ENCODE results near the gene INHBA.
A peak's percentile ranks its signal among the peaks of the same experiment; 100 is the strongest.

The INHBA gene

DNA sequence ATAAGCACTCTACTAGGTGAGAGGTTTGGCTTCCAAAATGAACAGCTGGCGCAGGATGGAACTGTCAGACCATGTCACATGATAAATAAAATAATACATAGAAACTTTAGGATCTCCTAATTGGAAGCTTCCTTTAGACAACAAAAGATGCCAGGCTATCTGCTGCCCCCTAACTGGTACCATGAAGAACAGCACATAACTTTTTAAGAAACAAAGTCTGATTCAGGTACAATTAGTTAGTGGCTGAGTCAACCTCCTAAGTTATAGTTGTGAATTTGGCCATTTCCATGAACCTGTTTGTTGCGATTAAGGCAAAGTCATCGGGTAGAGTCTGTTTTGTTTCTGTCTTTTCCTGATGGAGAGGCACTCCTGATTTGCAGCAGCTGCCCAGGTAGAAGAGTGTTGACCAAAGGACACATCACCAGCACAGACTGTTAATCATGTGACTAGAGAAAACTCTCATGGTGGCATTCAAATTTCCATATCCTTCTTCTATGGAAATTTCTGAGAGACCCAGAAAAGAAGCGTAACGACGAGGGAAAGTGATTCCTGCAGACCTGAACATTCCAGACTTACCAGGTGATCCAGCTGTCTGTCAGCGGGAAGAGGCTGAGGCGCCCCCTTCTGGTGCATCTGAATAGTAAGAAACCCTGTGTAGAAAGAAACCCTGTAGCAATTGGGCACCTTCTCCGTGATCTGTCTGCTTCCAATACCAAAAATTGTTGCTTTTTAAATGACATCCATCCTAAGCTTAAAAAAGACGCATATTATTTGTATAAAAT is 8.6 kb upstream of the INHBA start:
- no peak overlapping the region for H3K4me3 ChIP-seq (ENCODE audit: low read depth, low read length)

DNA sequence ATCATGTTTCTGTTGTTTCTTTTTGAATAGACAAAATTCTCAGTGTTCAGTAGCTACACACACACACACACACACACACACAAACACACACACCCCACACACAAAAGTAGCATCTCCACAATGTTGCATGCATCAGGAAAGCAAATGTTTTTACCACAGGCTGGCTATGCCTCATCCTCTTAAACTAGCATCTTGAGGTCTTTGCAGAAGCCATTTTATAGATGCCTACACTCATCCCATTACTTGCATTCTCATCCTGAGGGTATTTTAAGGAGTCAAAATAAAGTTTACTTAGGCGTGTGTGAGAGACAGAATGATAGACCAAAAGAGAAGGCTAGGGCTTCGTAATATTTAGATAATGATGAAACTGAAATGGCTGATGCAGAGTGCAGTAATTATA is 7.9 kb upstream of the INHBA start:
- H3K4me3 ChIP-seq (ENCODE audit: low read depth, low read length): no peak overlapping the region

DNA sequence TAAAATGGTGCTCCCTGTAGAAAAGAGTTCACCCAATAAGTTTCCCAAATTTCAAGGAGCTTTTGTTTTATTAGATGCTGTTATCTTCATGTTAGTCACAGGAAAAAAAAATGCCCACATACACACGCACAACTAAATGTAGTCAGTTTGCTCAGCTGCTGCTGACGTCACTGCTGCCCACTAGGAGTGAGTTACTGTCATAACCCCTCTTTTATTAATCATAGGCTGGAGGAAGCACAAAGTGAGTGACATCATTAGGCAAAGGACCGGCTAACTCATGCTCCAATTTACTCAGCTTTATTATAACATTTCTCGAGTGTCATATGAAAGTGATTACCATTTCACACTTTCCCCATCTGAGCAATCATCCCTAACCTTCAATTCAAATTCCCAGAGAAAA is 6.7 kb upstream of the INHBA start:
- no peak overlapping the region for H3K4me3 ChIP-seq (ENCODE audit: low read depth, low read length)

DNA sequence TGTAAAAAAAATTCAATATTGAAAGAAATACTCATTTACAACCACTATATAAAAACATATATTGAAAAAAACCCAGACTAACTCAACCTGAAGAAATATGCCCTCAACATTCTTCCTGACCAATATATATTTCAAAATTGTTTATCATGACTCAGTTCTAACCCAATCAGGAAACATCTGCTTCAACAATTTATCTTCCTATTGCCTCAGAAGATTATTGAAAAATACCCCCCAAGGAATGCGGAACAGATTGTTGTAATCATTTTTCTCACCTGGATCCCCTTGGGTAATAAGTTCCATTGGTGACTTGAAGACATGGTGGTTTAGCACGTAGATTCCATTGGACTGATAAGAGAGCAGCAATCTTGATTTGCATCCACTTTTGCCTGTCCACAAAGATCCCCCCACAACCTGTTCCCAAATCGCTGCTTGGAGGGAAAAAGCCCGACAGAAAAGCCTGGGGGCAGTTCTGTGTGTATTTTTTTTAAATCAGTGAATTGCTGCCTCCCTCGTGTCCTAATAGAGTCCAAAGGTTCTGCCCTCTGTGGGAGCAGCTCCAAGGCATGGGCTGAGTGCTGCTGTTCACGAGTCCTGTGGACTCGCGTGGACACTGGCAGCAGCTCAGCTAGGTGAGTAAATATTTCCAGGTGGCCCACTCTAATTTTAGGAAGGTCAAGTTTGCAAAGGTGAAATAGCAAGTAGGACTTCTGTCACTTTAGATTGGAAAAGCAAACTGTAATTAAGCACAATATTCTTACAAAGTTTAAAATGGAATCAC is 5.9 kb upstream of the INHBA start:
- no peak overlapping the region for H3K4me3 ChIP-seq (ENCODE audit: low read depth, low read length)

DNA sequence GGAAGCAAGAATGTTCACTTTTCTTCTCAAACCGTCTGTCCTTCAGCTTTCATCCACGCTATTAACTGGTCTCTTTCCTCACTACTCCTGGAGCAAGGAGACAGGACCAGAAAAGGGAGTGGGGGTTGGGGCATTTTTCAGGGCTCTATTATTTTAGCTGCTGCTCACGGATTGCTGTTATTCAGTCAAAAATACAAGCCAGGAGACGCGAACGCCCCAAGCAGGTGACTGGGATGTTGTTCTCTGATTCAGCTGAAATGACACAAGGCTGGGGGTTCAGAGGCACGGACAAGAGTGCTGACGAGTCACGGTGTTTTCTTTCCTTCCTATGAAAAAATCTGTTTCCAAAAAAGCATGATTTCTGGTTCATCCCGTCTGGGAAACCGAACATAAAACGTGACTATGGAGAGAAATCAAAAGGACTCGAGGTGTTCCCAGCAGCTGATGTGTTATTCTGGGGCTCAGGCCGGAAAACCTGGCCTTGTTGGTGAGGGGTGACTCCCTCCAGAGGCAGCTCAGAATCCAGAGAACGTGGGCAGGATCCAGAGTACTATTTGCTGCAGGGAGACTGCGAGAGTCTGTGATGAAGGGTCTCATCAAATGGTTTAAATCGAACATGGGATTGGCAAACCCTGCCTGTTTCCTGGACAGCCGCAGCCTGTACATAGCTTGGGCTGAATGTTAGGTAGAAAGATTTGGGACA is 3.5 kb upstream of the INHBA start:
- no peak overlapping the region for H3K4me3 ChIP-seq (ENCODE audit: low read depth, low read length)

DNA sequence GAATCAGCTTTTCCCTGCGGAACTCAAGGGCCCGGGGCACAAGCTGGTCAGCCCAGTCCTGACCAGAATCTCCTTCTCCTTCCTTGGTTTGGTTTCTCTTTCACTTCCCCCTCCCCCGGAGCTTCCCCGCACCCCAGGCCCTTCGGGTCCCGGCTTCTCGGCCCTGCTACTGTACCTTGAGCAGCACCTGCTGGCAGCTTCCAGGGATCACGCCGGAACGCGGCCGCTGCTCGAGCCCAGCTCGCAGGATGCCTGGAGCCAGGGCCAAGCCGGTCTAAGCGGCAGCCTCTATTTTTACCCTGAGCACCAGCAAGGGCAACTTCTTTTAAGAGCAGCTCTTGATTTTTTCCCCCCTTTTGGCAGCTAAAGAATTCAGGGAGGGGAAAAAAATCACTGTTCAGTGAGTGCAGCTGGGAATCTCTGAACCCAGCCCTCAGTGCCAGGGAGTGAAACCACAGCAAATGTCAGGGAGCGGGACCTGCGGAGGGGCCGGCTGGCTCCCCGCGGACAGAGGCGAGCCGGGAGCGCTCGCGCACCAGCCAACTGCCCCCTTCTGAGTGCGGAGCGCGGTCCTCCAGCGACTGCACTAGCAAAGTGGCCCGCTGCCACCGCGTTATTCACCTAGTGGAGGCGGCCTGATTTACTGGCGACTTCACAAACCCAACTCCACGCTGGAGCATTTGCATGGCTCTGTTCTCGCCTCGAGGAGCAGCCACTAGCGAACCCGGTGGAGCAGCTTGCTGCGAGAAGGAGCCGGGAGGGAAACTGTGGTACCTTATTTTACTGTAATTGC is 2.4 kb upstream of the INHBA start:
- peak overlapping the region; percentile 22 for H3K4me3 ChIP-seq (ENCODE audit: low read depth, low read length)

DNA sequence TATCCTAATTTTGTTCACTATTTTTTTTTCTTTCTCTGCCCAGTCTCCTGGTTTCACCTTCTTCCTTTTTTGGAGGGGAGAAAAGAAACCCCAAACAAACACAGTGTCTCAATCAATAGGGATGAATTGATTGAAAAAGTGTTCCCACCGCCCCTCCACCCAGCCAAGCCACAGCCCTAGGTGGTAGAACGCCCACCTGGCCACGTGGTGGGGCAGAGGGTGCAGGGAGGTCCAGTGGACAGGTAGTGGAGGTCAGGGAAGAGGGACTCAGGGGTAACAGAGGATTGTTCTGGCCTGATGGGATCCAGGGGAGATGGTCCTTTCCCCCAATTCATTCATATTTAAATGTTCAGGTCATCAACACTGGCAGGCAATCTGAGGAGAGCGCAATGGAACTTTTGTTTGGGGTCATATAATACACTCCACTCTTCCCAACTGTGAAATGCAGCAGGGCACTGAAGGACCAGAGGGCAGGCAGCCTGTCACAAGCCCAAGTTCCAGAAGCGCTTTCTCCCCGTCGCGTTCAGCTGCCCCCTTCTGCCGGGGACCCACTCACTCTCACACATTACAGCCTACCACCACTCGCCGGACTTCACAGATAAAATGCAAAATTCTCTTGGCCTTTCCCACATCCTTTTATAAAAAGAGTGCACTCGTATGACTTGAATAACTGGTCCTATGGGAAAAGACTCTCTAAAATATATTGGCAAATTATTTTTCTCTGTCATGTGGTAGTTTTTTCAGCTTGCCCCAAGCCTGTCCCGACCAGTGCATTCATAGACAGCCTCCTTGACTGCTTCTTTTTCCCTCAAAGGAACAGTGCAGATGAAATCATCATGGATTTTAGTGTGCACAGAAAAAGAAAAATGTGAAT is 1.6 kb downstream of the INHBA start:
- H3K4me3 ChIP-seq (ENCODE audit: low read depth, low read length): peak overlapping the region; percentile 21

DNA sequence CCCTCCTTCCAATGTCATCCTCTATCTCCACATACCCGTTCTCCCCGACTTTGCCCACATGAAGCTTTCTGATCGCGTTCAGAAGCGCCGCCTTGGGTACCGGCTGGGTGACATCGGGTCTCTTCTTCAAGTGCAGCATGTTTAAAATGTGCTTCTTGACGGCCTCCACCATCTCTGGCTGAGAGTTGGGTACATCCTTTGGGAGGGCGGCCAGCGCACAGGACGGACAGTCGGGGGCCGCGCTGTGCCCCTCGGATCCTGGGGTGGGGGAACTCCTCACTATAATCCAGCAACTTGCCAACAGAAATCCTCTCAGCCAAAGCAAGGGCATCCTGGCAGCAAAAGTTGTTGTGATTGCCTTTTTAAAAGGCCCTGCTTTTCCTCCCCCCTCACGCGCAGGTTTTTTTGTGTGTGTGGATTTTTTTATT is 2.8 kb downstream of the INHBA start:
- peak overlapping the region; percentile 62 for H3K4me3 ChIP-seq (ENCODE audit: low read depth, low read length)

DNA sequence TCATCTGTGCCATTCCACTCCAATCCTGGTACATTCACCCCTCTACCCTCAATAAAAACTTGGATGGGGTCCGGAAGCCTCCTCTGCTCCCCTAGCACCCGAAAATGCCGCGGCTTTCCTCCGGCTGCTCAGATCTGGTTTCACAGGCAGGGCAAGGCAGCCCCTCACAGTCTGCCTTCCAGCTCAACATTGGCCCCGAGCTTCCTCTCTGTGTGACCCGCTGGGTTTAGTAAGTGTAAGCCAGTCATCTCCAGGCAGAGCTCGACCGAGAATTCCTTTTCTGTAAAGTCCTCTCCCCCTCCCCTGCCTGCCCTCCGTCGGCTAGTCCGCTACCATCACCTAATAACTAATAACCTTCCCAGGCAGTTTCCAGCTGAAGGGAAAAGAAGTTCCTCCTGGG is 3.4 kb downstream of the INHBA start:
- H3K4me3 ChIP-seq (ENCODE audit: low read depth, low read length): peak overlapping the region; percentile 62

DNA sequence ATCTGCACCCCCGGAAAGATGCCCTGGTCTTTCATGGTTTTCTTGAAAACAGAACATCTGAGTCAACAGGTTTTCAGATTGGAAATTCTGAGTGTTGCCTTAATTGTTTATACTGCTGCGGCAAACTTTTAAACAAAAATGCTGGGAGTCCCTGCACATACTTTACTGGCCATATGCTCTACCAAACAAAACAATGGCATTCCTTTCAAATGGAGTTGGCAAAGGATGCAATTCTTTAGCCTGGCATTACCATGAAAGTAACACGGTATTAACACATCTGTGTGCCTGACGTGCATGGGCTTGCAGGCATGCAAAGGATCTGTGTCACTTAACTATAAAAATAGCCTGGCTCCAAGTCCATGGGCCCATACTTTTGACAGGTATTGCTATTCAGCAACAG is 4.2 kb downstream of the INHBA start:
- peak overlapping the region; percentile 62 for H3K4me3 ChIP-seq (ENCODE audit: low read depth, low read length)

DNA sequence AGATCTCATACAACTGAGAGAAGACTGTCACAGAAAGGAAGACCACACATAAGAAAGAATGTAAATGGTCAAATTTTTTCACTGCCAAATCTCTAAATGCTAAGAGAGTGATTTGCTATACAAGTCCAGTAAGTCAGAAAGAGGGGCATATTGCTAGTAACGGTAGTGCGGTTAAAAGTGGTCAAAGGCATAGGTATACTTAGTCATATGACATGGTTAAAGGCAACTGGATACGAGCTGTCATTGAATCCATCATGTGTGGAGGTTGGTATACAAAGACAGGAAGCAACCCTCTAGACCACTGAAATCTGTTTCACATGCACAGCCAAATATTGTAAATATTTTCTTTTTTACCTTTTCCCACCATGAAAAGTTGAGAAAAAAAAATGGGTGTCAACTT is 4.8 kb downstream of the INHBA start:
- peak overlapping the region; percentile 62 for H3K4me3 ChIP-seq (ENCODE audit: low read depth, low read length)

DNA sequence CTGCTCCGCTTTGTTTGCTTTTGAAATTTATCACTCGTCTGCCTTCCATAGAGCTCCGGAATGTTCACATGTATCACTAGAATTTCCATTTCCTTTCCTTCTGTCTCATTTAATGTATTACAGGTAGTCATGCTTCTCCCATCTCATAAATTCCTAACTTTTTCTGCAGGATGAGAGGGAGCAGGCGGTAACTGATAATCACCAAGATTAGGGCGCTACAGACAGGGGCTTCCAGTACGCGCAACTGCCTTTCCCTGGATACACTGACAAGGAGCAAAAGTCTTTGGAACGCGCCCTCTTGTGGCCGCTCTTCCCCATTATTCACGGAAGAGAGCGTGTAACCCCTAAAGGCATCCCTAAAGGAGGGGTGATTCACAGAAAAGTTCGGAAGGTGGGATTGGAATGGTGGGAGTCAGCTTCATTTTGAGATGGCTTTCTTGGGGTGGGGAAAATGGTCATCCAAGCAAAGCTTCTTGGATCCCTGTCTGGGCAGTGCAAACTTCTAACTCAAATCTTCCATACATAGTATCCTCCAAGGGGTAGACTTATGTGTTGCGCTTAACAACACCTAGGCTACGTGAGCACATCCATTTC is 6.5 kb downstream of the INHBA start:
- H3K4me3 ChIP-seq (ENCODE audit: low read depth, low read length): peak overlapping the region; percentile 6

DNA sequence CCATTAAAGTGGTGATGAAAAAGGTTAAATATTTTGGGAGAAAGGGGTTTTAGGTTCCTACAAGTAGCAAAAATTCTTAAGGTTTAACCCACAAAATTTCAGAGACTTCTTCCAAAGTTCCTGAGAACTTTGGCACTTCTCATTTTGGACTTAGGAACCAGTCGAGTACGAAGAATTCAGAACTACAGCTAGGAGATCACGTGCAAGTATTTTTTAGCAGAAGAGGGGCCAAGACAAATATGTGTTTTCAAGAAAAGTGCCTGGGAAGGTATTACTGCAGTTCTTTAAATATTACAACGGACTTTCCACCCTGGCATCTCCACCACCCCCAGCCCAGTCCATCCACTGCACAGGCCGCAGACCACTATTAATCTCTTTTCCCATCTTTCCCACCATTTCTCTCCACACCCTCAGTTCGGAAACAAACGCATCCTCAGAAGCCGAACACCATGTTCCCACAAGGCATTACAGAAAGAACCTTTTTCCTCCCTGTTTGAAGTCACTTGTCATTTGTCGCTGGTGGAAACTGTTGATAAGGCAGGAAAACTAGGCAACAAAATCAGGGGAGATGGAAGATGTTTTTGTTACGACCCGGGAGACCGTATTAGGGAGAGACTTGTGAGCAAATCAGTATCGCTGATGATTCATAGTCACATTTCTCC is 7.1 kb downstream of the INHBA start:
- peak overlapping the region; percentile 6 for H3K4me3 ChIP-seq (ENCODE audit: low read depth, low read length)

DNA sequence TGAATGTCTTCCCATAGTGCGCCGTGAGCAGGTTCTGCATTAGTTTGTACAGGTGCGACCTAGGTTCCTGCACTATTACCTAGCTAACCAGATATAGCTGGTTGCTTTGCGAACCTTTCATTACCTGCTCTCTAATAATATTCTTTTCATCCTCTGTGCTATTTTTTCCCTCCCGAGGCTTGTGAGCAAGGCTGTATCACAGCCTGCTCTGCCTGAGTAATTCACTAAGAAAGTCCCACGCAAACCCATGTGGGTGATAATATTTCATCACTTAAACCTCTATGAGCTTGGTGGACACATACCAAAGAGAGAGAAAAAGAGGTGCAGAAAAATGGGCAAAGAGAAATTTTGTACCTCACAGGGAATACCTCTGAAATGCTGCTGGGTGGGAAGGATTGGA is 8.4 kb downstream of the INHBA start:
- no peak overlapping the region for H3K4me3 ChIP-seq (ENCODE audit: low read depth, low read length)

DNA sequence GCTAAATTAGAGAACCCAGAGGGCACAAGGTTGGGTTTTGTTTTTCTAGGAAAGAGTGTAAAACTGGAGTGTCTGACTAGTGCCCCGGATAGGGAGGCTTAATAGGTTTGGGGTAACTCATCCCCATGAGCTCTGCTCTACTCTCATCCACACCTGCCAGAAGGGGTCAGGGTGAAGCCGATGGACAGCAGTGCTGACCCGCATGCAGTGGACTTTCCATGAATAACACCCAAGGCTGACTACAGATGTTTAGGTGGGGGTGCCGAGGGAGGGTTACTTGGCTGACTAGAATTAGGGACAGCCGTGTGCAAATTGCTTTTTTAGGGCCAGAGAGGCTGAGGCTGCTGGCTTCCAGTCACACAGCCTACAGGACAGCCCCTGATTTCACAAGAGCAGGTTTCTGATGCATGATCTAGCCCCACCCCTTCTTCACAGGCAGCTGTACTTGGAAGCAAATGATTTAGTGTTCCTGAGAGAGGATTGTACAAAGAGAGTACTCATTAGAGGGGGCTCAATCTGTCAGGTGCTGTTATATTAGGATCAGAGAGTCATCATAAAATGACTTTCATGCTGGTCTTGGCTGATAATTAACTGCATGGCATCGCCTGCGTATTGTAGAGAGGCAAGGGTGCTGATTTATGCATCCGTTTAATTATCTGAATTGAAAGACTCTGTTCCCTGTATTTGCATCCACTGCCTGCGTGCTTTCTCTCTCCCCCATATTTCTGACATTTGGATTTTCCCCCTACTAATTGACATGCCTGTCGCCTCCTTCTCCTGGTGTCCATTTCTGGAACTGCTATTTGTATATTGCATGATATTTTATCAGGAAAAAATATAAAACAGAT is 9.5 kb downstream of the INHBA start:
- H3K4me3 ChIP-seq (ENCODE audit: low read depth, low read length): no peak overlapping the region

DNA sequence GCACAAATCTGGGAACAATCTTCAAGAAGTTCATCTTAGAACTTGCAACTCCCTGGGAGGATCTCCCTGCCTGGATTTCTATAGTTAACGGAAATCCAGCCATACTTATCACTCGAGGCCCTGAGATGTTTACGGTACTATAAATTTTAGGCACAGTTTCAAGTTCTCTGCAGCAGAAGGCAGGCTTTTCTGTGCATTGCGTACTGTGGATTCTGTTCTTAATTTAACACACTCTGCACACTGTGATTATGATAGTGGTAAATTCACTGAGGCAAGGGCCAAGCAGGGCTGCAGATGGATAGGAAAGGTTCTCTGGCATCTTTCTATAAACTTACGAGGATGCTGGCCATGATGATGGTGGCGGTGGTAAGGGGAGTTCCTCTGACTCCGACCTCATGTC is 10.6 kb downstream of the INHBA start:
- no peak overlapping the region for H3K4me3 ChIP-seq (ENCODE audit: low read depth, low read length)

DNA sequence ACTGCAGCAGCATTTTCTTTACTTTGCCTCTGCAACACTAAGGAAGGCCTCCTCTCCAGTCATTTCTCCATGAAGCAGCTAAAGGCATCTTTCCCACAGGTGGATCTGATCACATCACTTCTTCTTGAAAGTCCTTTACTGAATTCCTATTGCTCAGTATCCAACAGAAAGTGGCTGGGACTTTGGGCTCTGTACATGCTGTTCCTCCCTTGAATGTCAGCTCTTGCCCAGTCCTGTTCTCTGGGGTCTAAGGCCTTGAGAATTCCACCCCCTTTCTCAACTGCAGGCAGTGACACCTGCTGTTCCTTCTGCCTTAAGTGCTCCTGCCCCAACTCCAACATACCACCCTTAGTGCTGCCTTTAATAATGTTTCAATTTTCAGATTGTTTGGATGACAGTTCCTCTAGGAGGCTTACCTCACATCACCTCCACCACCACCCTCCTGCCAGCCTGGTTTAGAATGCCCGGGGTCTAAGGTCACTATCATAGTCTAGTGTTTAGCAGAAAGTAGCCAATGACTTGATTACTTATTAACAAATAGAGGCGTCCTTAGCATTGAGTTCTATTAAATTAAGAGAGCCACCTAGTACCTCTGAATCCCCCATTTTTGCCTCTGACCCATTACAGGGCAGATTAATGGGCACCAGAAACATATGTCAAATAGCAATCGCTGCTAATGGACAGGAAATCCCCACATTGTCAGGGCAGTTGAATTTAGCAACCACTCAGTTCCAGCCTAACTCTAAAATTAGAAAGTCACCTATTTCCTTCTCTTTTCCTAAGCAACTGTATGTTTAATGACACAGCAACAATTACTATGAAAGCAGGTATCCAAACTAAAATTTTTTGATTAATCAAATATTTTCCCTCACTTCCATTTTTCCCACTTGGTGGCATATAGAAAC is 11.4 kb downstream of the INHBA start:
- H3K4me3 ChIP-seq (ENCODE audit: low read depth, low read length): no peak overlapping the region

Measured in iPS-11a (cell line).